CD14-positive monocyte (primary cell): Measurements from ENCODE around the gene BCAP31. TPM values are rescaled to one million over a fixed set of nuclear protein-coding genes. Genes with fewer than 3 reads are reported as not detected.
A peak's percentile ranks its signal among the peaks of the same experiment; 100 is the strongest.

Source experiments
- DNase-seq, 3 donors: peaks; one replicate each; pipeline ENCODE4 v3.0.0-alpha.2; 2011 to 2022
- H2AFZ ChIP-seq: 2 replicates; pipeline ENCODE4 v1.6.0; 2012; ENCODE audit warnings: mild to moderate bottlenecking, low read depth, low read length, inconsistent platforms; ENCODE audit not compliant: insufficient read depth, poor library complexity, severe bottlenecking
- H3K27ac ChIP-seq, 2 donors: 1 replicate in 1 of 2; 2 replicates in 1 of 2; pipeline ENCODE4 v1.5.1; 2012 to 2013; ENCODE audit warnings: low read length in 2 of 2, control low read depth in 1 of 2, inconsistent platforms in 1 of 2, low read depth in 1 of 2, mild to moderate bottlenecking in 1 of 2
- H3K27me3 ChIP-seq, 2 donors: one replicate each; pipeline versions ENCODE4 v1.6.0 to v1.6.1; 2011 to 2013; ENCODE audit warnings: low read length in 2 of 2; ENCODE audit not compliant: control insufficient read depth in 2 of 2, insufficient read depth in 2 of 2
- H3K36me3 ChIP-seq, 2 donors: replicated peaks in 1 of 2; 1 replicate in 1 of 2; 2 replicates in 1 of 2; pipeline versions ENCODE4 v1.5.1 to v1.6.1; 2012 to 2013; ENCODE audit warnings: low read length in 2 of 2, control low read depth in 1 of 2, inconsistent platforms in 1 of 2, mild to moderate bottlenecking in 1 of 2; ENCODE audit not compliant: insufficient read depth in 2 of 2, control insufficient read depth in 1 of 2
- H3K4me1 ChIP-seq, 2 donors: 1 replicate in 1 of 2; 2 replicates in 1 of 2; pipeline versions ENCODE4 v1.5.1 to v1.6.1; 2012 to 2013; ENCODE audit warnings: low read length in 2 of 2, control low read depth in 1 of 2, inconsistent platforms in 1 of 2, mild to moderate bottlenecking in 1 of 2, moderate library complexity in 1 of 2; ENCODE audit not compliant: insufficient read depth in 2 of 2, control insufficient read depth in 1 of 2
- H3K4me2 ChIP-seq: replicated peaks from 2 replicates; pipeline ENCODE3; 2012; ENCODE audit warnings: low read length, moderate library complexity, mild to moderate bottlenecking; ENCODE audit not compliant: poor library complexity, severe bottlenecking; ENCODE audit errors: extremely low read depth
- H3K4me3 ChIP-seq, 3 experiments: fragments of 200-600 bp in 1 of 3; sonication (generic) in 1 of 3; replicated peaks in 1 of 3; 1 replicate in 2 of 3; 2 replicates in 1 of 3; pipeline ENCODE4 v1.5.1; 2011 to 2013; ENCODE audit warnings: low read length in 3 of 3, mild to moderate bottlenecking in 3 of 3, control low read depth in 2 of 3, low read depth in 2 of 3, inconsistent platforms in 1 of 3, moderate library complexity in 1 of 3
- H3K79me2 ChIP-seq: 2 replicates; pipeline ENCODE4 v1.6.0; 2012; ENCODE audit warnings: mild to moderate bottlenecking, control low read depth, inconsistent platforms, low read length, moderate library complexity; ENCODE audit not compliant: insufficient read depth
- H3K9ac ChIP-seq: 2 replicates; pipeline ENCODE4 v1.6.0; 2017; ENCODE audit warnings: low read length, mild to moderate bottlenecking; ENCODE audit not compliant: insufficient read depth, poor library complexity, severe bottlenecking
- H3K9me3 ChIP-seq, 2 donors: replicated peaks in 1 of 2; 1 replicate in 1 of 2; 2 replicates in 1 of 2; pipeline versions ENCODE4 v1.5.1 to v1.6.1; 2012 to 2013; ENCODE audit warnings: low read length in 2 of 2, control low read depth in 1 of 2; ENCODE audit not compliant: control insufficient read depth in 1 of 2, insufficient read depth in 1 of 2
- H4K20me1 ChIP-seq: 2 replicates; pipeline ENCODE4 v1.6.0; 2012; ENCODE audit warnings: mild to moderate bottlenecking, low read length, control low read depth, moderate library complexity; ENCODE audit not compliant: insufficient read depth
- H3K27ac Mint-ChIP-seq, 7 donors: one replicate each; pipeline ENCODE4 v1.8.0; 2020; ENCODE audit warnings: mild to moderate bottlenecking in 7 of 7, mixed read lengths in 7 of 7, moderate library complexity in 6 of 7, inconsistent platforms in 2 of 7
- H3K27me3 Mint-ChIP-seq, 3 donors: one replicate each; pipeline ENCODE4 v1.8.0; 2021 to 2022; ENCODE audit warnings: low read depth in 3 of 3, mild to moderate bottlenecking in 3 of 3, mixed read lengths in 3 of 3, moderate library complexity in 3 of 3, inconsistent platforms in 1 of 3
- H3K36me3 Mint-ChIP-seq, 2 donors: one replicate each; pipeline ENCODE4 v1.8.0; 2020; ENCODE audit warnings: mixed read lengths in 2 of 2, inconsistent platforms in 1 of 2, mild to moderate bottlenecking in 1 of 2
- H3K4me1 Mint-ChIP-seq: one replicate; pipeline ENCODE4 v1.8.0; 2020; ENCODE audit warnings: mild to moderate bottlenecking, mixed read lengths
- H3K4me3 Mint-ChIP-seq, 2 donors: one replicate each; pipeline ENCODE4 v1.8.0; 2020; ENCODE audit warnings: mild to moderate bottlenecking in 2 of 2, mixed read lengths in 2 of 2, moderate library complexity in 1 of 2
- H3K9me3 Mint-ChIP-seq, 7 donors: one replicate each; pipeline ENCODE4 v1.8.0; 2020 to 2022; ENCODE audit warnings: mixed read lengths in 7 of 7, mild to moderate bottlenecking in 6 of 7, moderate library complexity in 6 of 7, inconsistent platforms in 2 of 7
- CTCF ChIP-seq: fragments of 200-600 bp; IDR thresholded peaks from one replicate; pipeline ENCODE4 v1.8.0; 2022; ENCODE audit warnings: antibody characterized with exemption, mild to moderate bottlenecking
- WGBS: methylation state at CpG from one replicate; pipeline ENCODE4 v1.1.5; 2013; ENCODE audit warnings: missing lambda C conversion rate; ENCODE audit not compliant: insufficient coverage; 5-methylcytosine and 5-hydroxymethylcytosine counted together
- intact Hi-C, 2 donors: fragments of 100-400 bp; cut with micrococcal nuclease; formaldehyde crosslinking; loops; one replicate each; pipeline versions ENCODE4 v1.15.0 to v1.15.1; 2023
- polyA plus RNA-seq, 3 donors: library from polyadenylated mRNA; depleted of rRNA in 1 of 3; unstranded in 2 of 3; stranded (reverse) in 1 of 3; fragments of 300-500 nt in 2 of 3; fragments of >200 nt in 1 of 3; fragmentation: Illumina TruSeq in 2 of 3; gene quantifications; 1 replicate in 2 of 3; 2 replicates in 1 of 3; pipeline ENCODE4 v1.2.3, GENCODE V29; 2012 to 2021

Gene BCAP31
- polyA plus RNA-seq, 3 donors, result 139 to 294 (median 288) TPM

GRCh38 chrX:153767674-153768055 is 43.5 kb upstream of the BCAP31 start:
- Histone ChIP-seq H3K79me2 (no peaks in the 10 kb centered on the region), H2AFZ (no peak overlapping the region), H4K20me1 (no peaks in the 10 kb centered on the region), H3K36me3 (no peaks in the 10 kb centered on the region), H3K4me1 (peaks cover 0 to 5% of the 10 kb centered on the region in 2 donors), H3K27me3 (no peaks in the 10 kb centered on the region), H3K9ac (no peak overlapping the region), H3K4me3 (no peak overlapping the region), H3K4me2 (no peak overlapping the region), H3K9me3 (no peaks in the 10 kb centered on the region), H3K27ac (no peak overlapping the region)
- no peak for TF ChIP-seq CTCF
- WGBS, result 93% methylated on average over 8 of the region's 20 CpGs
- intact Hi-C loops, result loop anchor here in 1 of 2 donors (10.0 kb wide), 2 partner anchors 157 to 187 kb away; partner anchors contain the start of gene ARHGAP4
- no peaks in the 10 kb centered on the region for H3K36me3 Mint-ChIP-seq
- H3K4me3 Mint-ChIP-seq, result no peak overlapping the region
- H3K27me3 Mint-ChIP-seq, result peaks cover 1 to 16% (median 9%) of the 10 kb centered on the region in 3 donors
- H3K9me3 Mint-ChIP-seq, result peaks cover 0 to 3% (median 0%) of the 10 kb centered on the region in 7 donors
- DNase-seq, result no peak
- no peak overlapping the region for H3K27ac Mint-ChIP-seq
- H3K4me1 Mint-ChIP-seq, result peaks cover 14% of the 10 kb centered on the region

DNA sequence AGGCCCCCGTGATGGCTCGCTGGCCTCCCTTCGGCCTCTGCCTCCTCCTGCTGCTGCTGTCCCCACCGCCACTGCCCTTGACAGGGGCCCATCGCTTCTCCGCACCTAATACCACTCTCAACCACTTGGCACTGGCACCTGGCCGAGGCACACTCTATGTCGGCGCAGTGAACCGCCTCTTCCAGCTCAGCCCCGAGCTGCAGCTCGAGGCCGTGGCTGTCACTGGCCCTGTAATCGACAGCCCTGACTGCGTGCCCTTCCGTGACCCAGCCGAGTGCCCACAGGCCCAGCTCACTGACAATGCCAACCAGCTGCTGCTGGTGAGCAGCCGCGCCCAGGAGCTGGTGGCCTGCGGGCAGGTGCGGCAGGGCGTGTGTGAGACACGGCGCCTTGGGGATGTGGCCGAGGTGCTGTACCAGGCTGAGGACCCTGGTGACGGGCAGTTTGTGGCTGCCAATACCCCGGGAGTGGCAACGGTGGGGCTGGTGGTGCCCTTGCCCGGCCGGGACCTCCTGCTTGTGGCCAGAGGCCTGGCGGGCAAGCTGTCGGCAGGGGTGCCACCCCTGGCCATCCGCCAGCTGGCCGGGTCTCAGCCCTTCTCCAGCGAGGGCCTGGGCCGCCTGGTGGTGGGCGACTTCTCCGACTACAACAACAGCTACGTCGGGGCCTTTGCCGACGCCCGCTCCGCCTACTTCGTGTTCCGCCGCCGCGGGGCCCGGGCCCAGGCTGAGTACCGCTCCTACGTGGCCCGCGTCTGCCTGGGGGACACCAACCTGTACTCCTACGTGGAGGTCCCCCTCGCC is 42.9 kb upstream of the BCAP31 start:
- no peaks in the 10 kb centered on the region for H3K36me3 Mint-ChIP-seq
- no peaks in the 10 kb centered on the region for H3K9me3 ChIP-seq
- peaks cover 1 to 16% (median 15%) of the 10 kb centered on the region in 3 donors for H3K27me3 Mint-ChIP-seq
- peaks cover 0 to 3% (median 0%) of the 10 kb centered on the region in 7 donors for H3K9me3 Mint-ChIP-seq
- H3K36me3 ChIP-seq, result no peaks in the 10 kb centered on the region
- no peak overlapping the region for H3K9ac ChIP-seq
- intact Hi-C loops, result loop anchor here in 1 of 2 donors (10.0 kb wide), 2 partner anchors 158 to 188 kb away; partner anchors contain the start of gene ARHGAP4
- H3K4me3 ChIP-seq, result no peak overlapping the region
- no peaks in the 10 kb centered on the region for H3K79me2 ChIP-seq
- no peak for DNase-seq
- H3K4me1 Mint-ChIP-seq, result peaks cover 14% of the 10 kb centered on the region
- H2AFZ ChIP-seq, result no peak overlapping the region
- no peak overlapping the region for H3K27ac Mint-ChIP-seq
- H3K4me3 Mint-ChIP-seq, result peak overlapping the region in 1 of 2 donors; percentile 42
- H4K20me1 ChIP-seq, result no peaks in the 10 kb centered on the region
- no peak for TF ChIP-seq CTCF
- H3K27ac ChIP-seq, result no peak overlapping the region
- H3K4me1 ChIP-seq, result peaks cover 0 to 5% of the 10 kb centered on the region in 2 donors
- no peaks in the 10 kb centered on the region for H3K27me3 ChIP-seq
- no peak overlapping the region for H3K4me2 ChIP-seq
- 93% methylated on average over 32 of the region's 56 CpGs for WGBS
